ENCODE data around the gene NFIX.

DNA sequence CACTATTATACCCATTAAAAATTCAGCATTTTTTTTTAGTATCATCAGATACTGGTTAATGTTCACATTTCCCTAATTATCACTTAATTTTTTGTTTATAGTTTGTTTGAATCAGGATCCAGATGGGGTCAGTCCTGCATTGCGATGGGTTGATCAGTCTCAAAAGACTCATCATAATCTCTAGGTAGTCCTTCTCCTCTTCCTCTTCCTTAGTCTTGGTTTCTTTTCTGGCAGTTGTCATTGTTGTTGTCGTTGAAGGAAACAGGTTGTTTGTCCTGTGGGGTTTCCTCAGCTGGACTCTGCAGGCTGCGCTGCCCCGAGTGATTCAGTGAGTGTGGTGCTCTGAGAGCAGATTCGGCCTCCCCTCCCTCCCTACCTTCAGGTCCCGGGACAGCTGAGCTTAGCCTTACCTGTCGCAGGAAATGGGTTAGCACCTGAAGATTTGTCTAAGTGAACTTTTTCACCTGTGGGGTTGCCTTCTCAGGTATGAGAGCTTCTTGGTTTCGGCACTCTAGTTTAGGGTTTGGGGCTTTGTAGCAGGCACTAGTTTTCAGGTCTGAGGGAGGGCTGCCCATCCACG, 34.1 kb downstream of the NFIX start:
- TF ChIP-seq, protein P1, sequence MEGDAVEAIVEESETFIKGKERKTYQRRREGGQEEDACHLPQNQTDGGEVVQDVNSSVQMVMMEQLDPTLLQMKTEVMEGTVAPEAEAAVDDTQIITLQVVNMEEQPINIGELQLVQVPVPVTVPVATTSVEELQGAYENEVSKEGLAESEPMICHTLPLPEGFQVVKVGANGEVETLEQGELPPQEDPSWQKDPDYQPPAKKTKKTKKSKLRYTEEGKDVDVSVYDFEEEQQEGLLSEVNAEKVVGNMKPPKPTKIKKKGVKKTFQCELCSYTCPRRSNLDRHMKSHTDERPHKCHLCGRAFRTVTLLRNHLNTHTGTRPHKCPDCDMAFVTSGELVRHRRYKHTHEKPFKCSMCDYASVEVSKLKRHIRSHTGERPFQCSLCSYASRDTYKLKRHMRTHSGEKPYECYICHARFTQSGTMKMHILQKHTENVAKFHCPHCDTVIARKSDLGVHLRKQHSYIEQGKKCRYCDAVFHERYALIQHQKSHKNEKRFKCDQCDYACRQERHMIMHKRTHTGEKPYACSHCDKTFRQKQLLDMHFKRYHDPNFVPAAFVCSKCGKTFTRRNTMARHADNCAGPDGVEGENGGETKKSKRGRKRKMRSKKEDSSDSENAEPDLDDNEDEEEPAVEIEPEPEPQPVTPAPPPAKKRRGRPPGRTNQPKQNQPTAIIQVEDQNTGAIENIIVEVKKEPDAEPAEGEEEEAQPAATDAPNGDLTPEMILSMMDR (conservative IDR thresholded peaks at IDR 0.05 in 1 of 2, IDR thresholded peaks at IDR 0.05 in 1 of 2; ENCODE audit: low read depth in 1 of 2, low read length in 2 of 2) = no peak
- TF ChIP-seq EZH2 (IDR thresholded peaks at IDR 0.05; ENCODE audit: low read length, missing control alignments) = no peak
